Activated T-helper 1 cell treated with anti-CD3 and anti-CD28 coated beads, Interleukin-12 subunit alpha, Interleukin-12 subunit beta, Interleukin-2, Interleukin-4 antibody, amounts not matched to agents 30 ng/mL and 10 ng/mL and 1 ng/mL, durations not matched to agents 14 hours and 24 hours and 36 hours (primary cell): ENCODE data around the gene PDXP. TPM values are rescaled to one million over a fixed set of nuclear protein-coding genes. Genes with fewer than 3 reads are reported as not detected.

Experiments used
- DNase-seq: peaks from one replicate; pipeline ENCODE4 v3.0.0; 2021; ENCODE audit warnings: low spot score
- H3K27ac Mint-ChIP-seq: one replicate; pipeline ENCODE4 v1.8.0; 2021; ENCODE audit warnings: mild to moderate bottlenecking, mixed read lengths
- H3K27me3 Mint-ChIP-seq: one replicate; pipeline ENCODE4 v1.8.0; 2022; ENCODE audit warnings: mild to moderate bottlenecking, moderate library complexity, mixed read lengths; ENCODE audit not compliant: insufficient read depth
- H3K36me3 Mint-ChIP-seq: one replicate; pipeline ENCODE4 v1.8.0; 2021; ENCODE audit warnings: low read depth, mixed read lengths
- H3K4me1 Mint-ChIP-seq: one replicate; pipeline ENCODE4 v1.8.0; 2021; ENCODE audit warnings: low read depth, mixed read lengths
- H3K4me3 Mint-ChIP-seq: one replicate; pipeline ENCODE4 v1.8.0; 2021; ENCODE audit warnings: mild to moderate bottlenecking, moderate library complexity, mixed read lengths
- H3K9me3 Mint-ChIP-seq: one replicate; pipeline ENCODE4 v1.8.0; 2021; ENCODE audit warnings: mixed read lengths
- intact Hi-C: fragments of 100-400 bp; cut with micrococcal nuclease; formaldehyde crosslinking; loops from one replicate; pipeline ENCODE4 v1.15.1; 2024
- total RNA-seq: library from RNA; stranded (reverse); gene quantifications from 2 replicates; pipeline ENCODE4 v1.2.3, GENCODE V29; 2022

The PDXP gene
- total RNA-seq, 1 donor from 2014 or later: 50.4 TPM

DNA sequence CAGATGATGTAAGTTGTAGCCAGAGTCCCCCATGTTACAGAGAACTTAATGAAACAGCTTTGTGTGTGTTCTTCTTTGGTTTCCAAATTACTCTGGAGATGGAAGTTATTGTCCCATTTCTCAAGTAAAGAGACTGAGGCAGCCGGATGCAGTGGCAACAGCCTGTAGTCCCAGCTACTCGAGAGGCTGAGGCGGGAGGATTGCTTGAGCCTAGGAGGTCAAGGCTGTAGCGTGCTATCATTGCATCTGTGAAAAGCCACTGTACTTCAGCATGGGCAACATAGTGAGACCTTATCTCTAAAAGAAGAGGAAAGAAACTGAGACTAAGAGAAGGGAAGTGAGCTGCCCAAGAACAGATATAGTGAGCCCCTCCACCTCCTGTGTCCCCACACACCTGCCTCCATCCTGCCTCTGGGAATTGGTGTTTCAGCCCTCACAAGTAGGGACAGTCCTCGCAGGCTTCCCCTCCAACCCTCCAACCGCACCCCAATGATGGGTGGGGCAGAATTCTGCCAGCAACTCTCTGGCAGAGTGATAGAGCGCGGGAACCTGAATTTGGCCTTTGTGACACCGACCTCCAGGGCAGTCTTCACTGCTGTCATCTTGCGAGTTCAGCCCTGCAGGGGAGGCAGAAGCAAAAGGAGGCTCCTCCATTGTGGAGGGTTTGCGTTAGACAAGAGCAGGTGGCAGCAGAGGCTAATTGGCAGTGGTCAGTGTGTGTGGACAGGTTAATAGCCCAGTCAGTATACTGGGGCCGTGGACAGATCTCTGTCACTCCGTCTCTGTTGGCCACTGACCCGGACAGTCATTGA, 1.6 kb downstream of the PDXP start:
- no peaks in the 10 kb centered on the region for H3K27me3 Mint-ChIP-seq
- intact Hi-C loops: loop anchor here (2.0 kb wide), 1 partner anchor 1131 kb away; the partner anchor contains the start of gene EIF3D
- peak overlapping the region; percentile 68 for H3K27ac Mint-ChIP-seq
- peaks cover 50% of the 10 kb centered on the region for H3K4me1 Mint-ChIP-seq
- H3K36me3 Mint-ChIP-seq: peaks cover 13% of the 10 kb centered on the region
- H3K9me3 Mint-ChIP-seq: no peaks in the 10 kb centered on the region
- DNase-seq: no peak
- peak overlapping the region; percentile 89 for H3K4me3 Mint-ChIP-seq

DNA sequence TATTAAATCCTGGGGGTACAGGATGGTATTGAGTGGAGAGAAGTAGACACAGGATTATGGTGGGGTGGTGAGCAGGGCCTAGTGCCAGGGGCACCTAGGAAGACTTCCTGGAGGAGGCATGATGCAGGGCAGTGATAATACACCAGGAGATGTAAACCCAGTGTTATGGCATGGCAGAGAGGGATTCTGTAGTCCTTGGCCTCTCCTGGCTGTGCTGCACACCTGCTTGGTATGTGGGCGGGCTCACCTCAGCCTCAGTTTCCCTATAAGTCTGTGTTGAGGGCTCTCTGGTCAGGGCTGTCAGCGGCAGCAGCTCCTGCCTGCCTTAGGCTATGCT, 2.2 kb downstream of the PDXP start:
- intact Hi-C loops: no loop called here
- Mint-ChIP-seq H3K27ac (no peak overlapping the region), H3K9me3 (no peaks in the 10 kb centered on the region)

DNA sequence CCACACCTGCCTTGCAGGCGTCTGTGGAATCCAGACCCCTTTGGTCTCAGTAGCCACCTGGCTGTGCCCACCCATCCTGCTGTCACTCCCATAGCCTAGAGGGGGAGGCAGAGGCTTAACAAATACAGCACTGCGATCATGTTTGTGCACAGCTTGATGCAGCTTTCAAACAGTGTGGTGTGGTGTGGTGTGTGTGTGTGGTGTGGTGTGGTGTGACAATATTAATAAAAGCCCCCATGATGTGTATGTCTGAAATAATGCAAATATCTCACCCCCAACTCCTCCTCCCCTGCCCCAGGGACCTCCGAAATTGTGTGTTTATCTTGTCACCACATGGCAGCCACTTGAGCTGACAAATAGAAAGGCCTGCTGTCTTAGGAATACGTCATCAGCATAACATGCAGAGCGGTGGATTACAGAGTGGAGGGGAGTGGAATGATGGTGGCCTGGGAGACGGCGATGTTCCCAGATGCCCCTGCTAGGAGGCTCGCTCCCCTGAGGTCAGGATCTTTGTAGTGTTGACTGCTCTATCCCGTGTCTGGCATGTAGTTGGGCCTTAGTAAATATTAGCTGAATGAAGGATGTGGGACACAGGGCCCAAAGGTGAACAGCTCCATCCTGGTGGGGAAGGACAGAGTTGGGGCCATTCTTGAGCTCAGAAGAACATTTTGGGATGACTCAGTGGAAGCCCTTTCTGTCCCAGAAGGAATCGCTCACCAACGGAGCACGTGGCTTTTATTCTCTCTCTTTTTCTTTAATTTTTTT, 2.8 kb downstream of the PDXP start:
- no peaks in the 10 kb centered on the region for H3K9me3 Mint-ChIP-seq
- no peaks in the 10 kb centered on the region for H3K27me3 Mint-ChIP-seq
- H3K36me3 Mint-ChIP-seq: peaks cover 12% of the 10 kb centered on the region
- H3K4me3 Mint-ChIP-seq: peak overlapping the region; percentile 89
- intact Hi-C loops: no loop called here
- DNase-seq: no peak
- H3K4me1 Mint-ChIP-seq: peaks cover 52% of the 10 kb centered on the region
- no peak overlapping the region for H3K27ac Mint-ChIP-seq

More for the DNA sequence above, 2.2 kb downstream of the PDXP start:
- Mint-ChIP-seq H3K4me3 (peak overlapping the region; percentile 89), H3K27me3 (no peaks in the 10 kb centered on the region), H3K36me3 (peaks cover 13% of the 10 kb centered on the region), H3K4me1 (peaks cover 50% of the 10 kb centered on the region)
- DNase-seq: no peak

DNA sequence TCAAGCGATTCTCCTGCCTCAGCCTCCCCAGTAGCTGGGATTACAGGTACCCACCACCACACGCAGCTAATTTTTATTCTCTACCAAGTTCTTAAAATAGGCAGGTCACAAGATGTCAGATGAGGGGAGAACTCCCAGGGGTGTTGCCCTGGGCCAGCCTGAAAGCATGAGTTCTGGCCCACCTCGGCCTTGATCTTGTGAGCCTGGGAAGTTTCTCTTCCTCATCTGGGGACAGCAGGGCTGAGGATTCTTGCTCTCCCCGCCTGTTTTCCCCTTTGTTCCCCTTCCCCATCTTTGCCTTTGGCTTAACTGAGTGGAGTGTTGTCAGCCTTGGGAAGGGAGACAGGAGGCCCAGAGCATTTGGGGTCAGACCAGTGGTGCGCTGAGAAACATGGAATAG, 3.5 kb downstream of the PDXP start:
- intact Hi-C loops: no loop called here
- H3K9me3 Mint-ChIP-seq: no peaks in the 10 kb centered on the region
- peaks cover 15% of the 10 kb centered on the region for H3K36me3 Mint-ChIP-seq
- H3K4me3 Mint-ChIP-seq: no peak overlapping the region
- peaks cover 55% of the 10 kb centered on the region for H3K4me1 Mint-ChIP-seq
- DNase-seq: no peak
- H3K27me3 Mint-ChIP-seq: no peaks in the 10 kb centered on the region
- no peak overlapping the region for H3K27ac Mint-ChIP-seq

DNA sequence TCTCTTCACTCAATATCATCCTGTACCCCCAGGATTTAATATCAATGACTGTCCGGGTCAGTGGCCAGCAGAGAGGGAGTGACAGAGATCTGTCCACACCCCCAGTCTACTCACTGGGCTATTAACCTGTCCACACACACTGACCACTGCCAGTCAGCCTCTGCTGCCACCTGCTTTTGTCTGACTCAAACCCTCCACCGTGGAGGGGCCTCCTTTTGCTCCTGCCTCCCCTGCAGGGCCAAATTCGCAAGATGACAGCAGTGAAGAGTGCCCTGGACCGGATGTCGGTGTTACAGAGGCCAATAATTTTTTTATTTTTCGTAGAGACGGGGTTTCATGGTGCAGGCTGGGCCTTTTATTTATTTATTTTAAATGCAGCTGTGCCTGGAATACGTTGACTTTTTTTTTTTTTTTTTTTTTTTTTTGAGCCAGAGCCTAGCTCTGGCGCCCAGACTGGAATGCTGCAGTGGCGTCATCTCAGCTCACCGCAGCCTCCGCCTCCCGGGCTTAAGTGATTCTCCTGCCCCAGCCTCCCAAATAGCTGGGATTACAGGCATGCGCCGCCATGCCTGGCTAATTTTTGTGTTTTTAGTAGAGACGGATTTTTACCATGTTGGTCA, 5.1 kb downstream of the PDXP start:
- no peaks in the 10 kb centered on the region for H3K27me3 Mint-ChIP-seq

DNA sequence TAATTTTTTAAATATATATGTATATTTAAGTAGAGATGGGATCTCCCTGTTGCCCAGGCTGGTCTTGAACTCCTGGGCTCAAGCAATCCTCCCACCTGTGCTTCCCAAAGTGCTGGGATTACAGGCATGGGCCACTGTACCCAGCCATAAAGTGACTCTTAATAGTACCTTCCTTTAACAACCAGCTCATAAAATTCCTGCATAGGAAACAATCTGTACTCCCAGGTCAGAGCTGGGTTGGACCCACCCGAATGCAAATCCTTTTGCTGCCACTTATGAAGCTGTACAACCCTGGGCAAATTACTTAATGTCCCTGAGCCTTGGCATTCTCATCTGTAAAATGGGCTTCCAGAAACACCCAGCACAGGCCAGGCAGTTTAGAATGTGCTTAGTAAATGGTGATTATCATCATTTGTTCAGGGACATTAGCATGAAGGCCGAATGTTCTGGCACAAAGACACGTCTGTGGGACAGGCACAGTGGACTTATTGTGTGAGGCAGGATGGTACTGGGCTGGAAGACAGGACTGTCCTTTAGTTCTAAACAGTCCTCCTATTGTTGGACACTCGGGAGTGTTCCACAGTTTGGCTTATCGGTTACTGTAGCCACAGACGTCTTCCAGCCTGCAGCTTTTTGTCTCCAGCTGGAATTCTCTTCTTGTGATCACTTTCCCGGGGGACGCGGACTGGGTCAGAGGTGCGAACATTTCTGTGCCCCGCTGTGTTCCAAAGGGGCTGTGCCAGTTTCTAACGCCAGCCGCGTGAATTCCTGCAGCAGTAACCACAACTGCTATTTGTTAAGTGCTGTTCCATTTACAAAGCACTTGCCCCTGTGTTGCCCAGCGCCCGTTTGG, 6.0 kb downstream of the PDXP start:
- intact Hi-C loops: no loop called here
- peaks cover 47% of the 10 kb centered on the region for H3K4me1 Mint-ChIP-seq
- H3K36me3 Mint-ChIP-seq: peaks cover 15% of the 10 kb centered on the region
- no peaks in the 10 kb centered on the region for H3K9me3 Mint-ChIP-seq
- DNase-seq: no peak
- no peaks in the 10 kb centered on the region for H3K27me3 Mint-ChIP-seq
- no peak overlapping the region for H3K27ac Mint-ChIP-seq
- H3K4me3 Mint-ChIP-seq: no peak overlapping the region

More for the DNA sequence above, 5.1 kb downstream of the PDXP start:
- H3K9me3 Mint-ChIP-seq: no peaks in the 10 kb centered on the region
- H3K4me3 Mint-ChIP-seq: no peak overlapping the region
- H3K36me3 Mint-ChIP-seq: peaks cover 15% of the 10 kb centered on the region
- H3K4me1 Mint-ChIP-seq: peaks cover 49% of the 10 kb centered on the region
- no peak overlapping the region for H3K27ac Mint-ChIP-seq
- DNase-seq: no peak
- intact Hi-C loops: no loop called here

DNA sequence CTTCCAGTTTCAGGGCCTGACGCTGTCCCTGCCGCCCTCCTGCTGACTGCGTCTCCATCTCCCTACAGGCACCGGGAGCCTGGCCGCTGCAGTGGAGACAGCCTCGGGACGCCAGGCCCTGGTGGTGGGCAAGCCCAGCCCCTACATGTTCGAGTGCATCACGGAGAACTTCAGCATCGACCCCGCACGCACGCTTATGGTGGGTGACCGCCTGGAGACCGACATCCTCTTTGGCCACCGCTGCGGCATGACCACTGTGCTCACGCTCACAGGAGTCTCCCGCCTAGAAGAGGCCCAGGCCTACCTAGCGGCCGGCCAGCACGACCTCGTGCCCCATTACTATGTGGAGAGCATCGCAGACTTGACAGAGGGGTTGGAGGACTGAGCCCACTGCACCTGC, 7.0 kb downstream of the PDXP start:
- Mint-ChIP-seq H3K36me3 (peaks cover 16% of the 10 kb centered on the region), H3K9me3 (no peaks in the 10 kb centered on the region), H3K27ac (no peak overlapping the region), H3K4me3 (no peak overlapping the region), H3K4me1 (peaks cover 36% of the 10 kb centered on the region), H3K27me3 (no peaks in the 10 kb centered on the region)
- no peak for DNase-seq
- intact Hi-C loops: no loop called here

DNA sequence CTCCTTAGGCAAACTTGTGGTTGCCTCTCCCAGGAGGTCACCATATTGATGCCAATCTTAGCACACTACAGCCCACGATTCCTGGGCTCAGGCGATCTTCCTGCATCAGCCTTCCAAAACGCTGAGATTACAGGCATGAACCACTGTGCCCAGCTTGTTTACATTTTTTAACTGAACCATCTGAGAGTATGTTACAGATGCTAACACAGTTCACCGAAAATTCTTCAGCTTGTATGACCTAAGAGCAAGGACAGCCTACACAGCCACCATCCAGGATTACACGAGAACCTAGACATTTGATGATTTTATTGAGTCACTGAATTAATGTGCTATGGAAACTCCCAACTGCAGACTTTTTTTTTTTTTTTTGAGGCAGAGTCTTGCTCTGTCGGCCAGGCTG, 11.1 kb downstream of the PDXP start:
- no peaks in the 10 kb centered on the region for H3K9me3 Mint-ChIP-seq
- no peak overlapping the region for H3K27ac Mint-ChIP-seq
- peaks cover 16% of the 10 kb centered on the region for H3K36me3 Mint-ChIP-seq
- intact Hi-C loops: no loop called here
- H3K4me3 Mint-ChIP-seq: no peak overlapping the region
- H3K4me1 Mint-ChIP-seq: peaks cover 37% of the 10 kb centered on the region
- DNase-seq: no peak
- H3K27me3 Mint-ChIP-seq: no peaks in the 10 kb centered on the region

DNA sequence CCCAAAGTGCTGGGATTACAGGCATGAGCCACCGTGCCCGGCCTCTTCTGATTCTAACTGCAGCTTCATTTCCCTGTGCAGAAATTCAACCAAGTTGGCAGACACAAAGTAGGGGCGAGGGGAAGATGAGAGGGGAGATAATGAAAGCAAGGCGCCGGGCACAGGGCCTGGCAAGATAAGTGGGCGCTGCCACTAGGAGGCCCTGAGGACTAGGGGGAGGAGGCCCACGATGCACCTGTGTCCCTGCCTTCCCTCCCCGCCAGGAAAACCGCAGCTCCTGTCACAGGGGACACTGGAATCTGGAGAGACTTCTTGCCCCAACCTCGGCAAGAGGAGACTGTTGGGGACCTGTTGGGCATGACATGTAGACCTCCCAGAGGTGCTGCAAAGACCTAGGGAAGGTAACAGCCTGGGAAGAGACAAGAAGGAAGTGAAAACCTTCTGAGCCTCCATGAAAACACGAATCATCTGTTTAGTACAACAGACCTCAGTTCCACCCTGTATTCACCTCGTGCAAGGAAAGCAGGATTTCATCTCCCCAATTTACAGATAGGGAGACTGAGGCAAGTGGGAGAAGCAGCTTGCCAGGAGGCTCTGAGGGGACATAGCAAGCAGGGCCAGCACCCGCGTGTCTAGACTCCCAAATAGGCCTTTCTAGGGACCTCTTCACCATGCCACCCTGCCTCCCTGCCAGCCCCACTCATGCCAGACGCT, 13.8 kb downstream of the PDXP start:
- intact Hi-C loops: no loop called here
- Mint-ChIP-seq H3K27ac (peak overlapping the region; percentile 13), H3K4me1 (peaks cover 41% of the 10 kb centered on the region), H3K36me3 (peaks cover 7% of the 10 kb centered on the region), H3K4me3 (no peak overlapping the region), H3K27me3 (no peaks in the 10 kb centered on the region), H3K9me3 (no peaks in the 10 kb centered on the region)
- DNase-seq: no peak

DNA sequence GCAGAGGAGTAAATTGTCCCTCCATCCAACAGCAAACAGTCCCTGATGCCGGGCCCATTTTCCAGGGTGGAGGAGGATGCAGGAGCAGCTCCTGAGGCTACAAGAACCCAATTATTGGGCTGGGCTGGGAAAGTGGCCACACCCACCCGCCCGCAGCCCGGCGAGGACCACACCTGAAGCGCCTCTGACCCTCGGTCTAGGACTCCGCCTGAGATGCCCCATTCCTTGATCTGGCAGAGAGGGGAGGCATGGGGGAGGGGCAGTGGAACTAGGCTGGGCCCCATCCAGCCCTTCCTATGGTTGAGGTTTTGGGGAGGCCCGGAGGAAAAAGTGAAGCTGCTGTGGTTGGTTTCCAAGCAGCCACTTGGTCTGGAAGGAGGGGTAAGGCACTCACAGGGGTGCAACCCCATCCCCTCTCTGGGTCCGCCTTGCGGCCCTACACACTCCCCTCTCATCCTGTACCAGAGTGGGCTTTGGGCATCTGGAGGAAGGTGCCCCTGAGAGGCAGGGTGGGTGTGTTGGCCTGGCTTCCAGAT, 14.5 kb downstream of the PDXP start:
- H3K4me3 Mint-ChIP-seq: no peak overlapping the region

DNA sequence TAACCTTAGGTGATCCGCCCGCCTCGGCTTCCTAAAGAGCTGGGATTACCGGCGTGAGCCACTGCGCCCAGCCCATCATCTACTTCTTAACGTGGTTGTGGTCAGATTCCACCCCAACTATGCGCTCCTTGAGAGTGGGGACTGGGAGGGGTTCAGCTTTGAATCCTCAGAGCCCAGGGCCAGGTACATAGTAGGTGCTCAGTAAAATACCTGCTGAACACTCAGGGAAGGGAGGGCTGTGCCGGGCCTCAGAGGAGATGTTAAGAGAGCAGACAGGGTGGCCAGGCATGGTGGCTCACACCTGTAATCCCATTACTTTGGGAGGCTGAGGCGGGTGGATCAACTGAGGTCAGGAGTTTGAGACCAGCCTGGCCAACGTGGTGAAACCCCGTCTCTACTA, 15.7 kb downstream of the PDXP start:
- Mint-ChIP-seq H3K36me3 (peaks cover 7% of the 10 kb centered on the region), H3K4me1 (peaks cover 48% of the 10 kb centered on the region), H3K27me3 (no peaks in the 10 kb centered on the region), H3K27ac (peak overlapping the region; percentile 72), H3K9me3 (no peaks in the 10 kb centered on the region), H3K4me3 (peak overlapping the region; percentile 65)
- intact Hi-C loops: no loop called here
- DNase-seq: no peak

More for the DNA sequence above, 14.5 kb downstream of the PDXP start:
- Mint-ChIP-seq H3K27ac (no peak overlapping the region), H3K36me3 (peaks cover 7% of the 10 kb centered on the region), H3K4me1 (peaks cover 46% of the 10 kb centered on the region), H3K9me3 (no peaks in the 10 kb centered on the region), H3K27me3 (no peaks in the 10 kb centered on the region)
- intact Hi-C loops: no loop called here
- DNase-seq: no peak
